GM12873 (cell line): ENCODE data around the gene COL1A1.
A peak's percentile ranks its signal among the peaks of the same experiment; 100 is the strongest.

ENCODE experiments used
- TF ChIP-seq, protein P1 (sequence below): IDR thresholded peaks from 2 replicates; pipeline ENCODE4 v1.5.1; 2012; ENCODE audit warnings: low read depth, mild to moderate bottlenecking, moderate library complexity, low read length, control low read depth; ENCODE audit not compliant: insufficient read depth; ENCODE audit errors: missing control alignments

COL1A1 gene

GRCh38 chr17:50171371-50172071 lies 29.9 kb downstream of the COL1A1 start:
- TF ChIP-seq, protein P1, sequence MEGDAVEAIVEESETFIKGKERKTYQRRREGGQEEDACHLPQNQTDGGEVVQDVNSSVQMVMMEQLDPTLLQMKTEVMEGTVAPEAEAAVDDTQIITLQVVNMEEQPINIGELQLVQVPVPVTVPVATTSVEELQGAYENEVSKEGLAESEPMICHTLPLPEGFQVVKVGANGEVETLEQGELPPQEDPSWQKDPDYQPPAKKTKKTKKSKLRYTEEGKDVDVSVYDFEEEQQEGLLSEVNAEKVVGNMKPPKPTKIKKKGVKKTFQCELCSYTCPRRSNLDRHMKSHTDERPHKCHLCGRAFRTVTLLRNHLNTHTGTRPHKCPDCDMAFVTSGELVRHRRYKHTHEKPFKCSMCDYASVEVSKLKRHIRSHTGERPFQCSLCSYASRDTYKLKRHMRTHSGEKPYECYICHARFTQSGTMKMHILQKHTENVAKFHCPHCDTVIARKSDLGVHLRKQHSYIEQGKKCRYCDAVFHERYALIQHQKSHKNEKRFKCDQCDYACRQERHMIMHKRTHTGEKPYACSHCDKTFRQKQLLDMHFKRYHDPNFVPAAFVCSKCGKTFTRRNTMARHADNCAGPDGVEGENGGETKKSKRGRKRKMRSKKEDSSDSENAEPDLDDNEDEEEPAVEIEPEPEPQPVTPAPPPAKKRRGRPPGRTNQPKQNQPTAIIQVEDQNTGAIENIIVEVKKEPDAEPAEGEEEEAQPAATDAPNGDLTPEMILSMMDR: no peak

DNA sequence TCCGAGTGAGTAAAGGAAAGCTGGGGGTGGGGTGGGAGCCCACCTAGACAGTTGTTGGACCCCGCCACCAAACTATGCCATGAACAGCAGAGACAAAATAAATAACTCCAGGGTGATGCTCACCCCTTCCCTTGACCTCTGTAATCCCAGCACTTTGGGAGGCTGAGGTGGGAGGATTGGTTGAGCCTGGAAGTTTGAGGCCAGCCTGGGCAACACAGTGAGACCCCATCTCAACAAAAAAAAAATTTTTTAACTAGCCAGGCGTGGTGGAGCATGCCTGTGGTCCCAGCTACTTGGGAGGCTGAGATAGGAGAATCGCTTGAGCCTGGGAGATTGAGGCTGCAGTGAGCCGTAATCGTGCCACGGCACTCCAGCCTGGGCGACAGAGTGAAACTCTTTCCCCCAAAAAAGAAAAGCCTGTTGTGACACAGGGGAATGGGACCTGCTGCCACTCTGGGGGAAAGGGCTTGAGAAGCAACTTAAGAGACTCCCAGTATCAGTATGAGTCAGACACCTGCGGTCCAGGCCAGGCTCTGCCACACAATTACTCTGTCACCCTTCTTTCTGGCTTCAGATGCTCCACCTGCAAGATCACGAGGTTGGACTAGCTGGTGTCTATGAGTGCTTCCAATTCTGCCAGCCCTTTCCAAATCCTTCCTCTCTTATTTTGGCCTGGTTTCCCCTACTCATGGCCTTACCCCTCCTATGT lies 30.6 kb downstream of the COL1A1 start:
- TF ChIP-seq, protein P1: no peak

DNA sequence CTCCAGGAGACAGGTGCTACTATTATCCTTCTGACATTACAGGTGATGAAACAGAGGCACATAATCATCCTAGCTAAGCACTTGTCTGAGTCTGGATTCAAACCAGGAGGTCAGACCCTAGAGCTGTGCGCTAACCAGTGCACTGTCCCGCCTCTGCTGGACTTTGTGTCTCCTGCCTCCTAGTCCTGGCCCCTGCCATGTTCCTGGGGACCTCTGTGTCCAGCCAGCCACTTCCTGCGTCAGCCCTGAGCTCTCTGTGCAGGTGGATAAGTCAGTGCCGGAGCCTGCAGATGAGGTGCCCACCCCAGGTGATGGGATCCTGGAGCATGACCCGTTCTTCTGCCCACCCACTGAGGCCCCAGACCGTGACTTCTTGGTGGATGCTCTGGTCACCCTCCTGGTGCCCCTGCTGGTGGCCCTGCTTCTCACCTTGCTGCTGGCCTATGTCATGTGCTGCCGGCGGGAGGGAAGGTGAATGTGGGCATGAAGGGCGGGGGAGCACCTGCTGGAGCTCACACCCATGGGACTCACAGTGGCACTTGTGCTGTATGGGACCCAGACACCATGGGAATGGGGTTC lies 31.5 kb downstream of the COL1A1 start:
- TF ChIP-seq, protein P1: no peak

- TF ChIP-seq, protein P1: peak; percentile 94
Measured at GRCh38 chr17:50169121-50169764, 32.2 kb downstream of the COL1A1 start.

DNA sequence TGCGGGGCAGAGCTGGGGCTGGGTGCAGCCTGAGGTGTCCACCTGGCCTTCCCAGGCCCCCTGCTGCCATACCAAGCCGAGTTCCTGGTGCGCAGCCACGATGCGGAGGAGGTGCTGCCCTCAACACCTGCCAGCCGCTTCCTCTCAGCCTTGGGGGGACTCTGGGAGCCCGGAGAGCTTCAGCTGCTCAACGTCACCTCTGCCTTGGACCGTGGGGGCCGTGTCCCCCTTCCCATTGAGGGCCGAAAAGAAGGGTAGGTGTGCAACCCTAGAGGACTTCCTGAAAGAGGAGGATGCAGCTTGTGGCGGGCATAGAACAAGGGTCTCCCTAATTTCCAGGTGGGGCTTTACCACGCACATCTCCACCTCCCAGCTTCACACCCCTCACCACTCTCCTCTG lies 33.1 kb downstream of the COL1A1 start:
- TF ChIP-seq, protein P1: no peak

DNA sequence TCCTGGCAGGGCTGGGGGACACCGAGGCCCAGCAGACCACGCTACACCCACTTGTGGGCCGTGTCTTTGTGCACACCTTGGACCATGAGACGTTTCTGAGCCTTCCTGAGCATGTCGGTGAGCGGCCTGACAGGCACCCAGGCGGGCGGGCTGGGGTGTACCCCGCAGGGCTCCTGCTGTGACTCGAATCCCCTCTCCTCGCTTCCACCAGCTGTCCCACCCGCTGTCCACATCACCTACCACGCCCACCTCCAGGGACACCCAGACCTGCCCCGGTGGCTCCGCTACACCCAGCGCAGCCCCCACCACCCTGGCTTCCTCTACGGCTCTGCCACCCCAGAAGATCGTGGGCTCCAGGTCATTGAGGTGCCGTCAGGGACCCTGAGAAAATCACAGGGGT lies 34.1 kb downstream of the COL1A1 start:
- TF ChIP-seq, protein P1: no peak
